Activated CD8-positive, alpha-beta memory T cell treated with anti-CD3 and anti-CD28 coated beads for 24 hours (primary cell): ENCODE results near the gene CEBPZ.

ENCODE experiments used
- DNase-seq: peaks from one replicate; pipeline ENCODE4 v3.0.0-alpha.2; 2020

Gene CEBPZ

GRCh38 chr2:37180006-37180639 is 51.3 kb downstream of the CEBPZ start:
- DNase-seq: no peak

DNA sequence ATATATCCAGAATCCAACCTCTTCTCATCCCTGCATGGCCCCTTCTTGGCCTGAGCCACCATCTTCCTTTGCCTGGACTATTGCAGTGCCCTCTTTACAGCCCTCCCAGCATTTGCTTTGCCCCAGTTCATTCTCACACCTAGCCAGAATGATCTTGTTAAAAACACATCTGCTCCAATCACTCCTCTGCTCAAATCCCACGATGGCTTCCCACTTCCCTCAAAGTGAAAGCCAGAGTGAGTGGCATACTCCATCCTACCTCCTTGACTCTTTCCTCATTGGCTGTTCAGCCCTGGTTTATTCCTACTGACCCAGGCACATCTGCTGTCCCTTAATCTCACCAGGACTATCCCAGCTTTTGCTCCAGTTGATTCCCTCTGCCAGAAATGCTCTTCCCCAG is 57.7 kb downstream of the CEBPZ start:
- DNase-seq: no peak

DNA sequence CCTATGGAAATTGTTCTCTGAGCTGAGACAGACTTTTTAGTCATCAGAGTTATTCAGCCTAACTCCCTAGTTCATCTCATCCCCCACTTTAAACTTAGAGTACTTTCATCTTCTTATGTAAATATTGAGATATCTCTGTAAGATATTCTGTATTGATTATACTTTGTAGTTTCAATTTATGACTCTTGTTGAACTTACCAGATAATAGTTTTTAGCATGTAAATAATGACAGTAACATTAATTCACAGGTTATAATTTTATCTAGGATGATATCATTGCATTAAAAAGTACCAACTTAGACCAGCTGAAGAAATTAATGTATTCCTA is 59.8 kb downstream of the CEBPZ start:
- DNase-seq: no peak

- no peak for DNase-seq
These were observed 63.0 kb downstream of the CEBPZ start for GRCh38 chr2:37168217-37168981.

DNA sequence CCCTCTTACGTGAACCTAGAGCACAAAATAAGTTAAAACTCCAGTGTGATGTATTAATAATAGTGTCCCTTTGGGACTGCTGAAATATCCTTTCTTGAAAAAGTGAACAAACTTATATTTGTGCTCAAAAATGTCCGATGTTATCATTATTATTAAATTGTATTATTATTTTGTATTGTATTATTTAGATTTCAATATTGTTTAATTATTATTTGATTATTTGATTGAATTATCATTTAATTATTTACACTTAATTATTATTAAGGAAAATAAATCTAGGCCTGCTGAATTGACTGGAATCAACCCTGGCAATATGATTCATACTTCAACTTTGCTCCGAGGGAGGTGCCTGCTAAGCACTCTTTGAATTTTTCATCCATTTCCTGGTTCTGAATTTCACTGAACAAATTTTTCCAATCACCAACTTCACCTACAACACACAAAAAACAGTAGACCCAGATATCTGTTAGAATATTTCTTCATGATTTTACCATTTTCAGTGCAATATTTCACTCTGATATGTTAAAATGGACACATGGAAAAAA is 63.7 kb downstream of the CEBPZ start:
- DNase-seq: no peak

GRCh38 chr2:37164757-37165156 is 66.6 kb downstream of the CEBPZ start:
- DNase-seq: no peak

- DNase-seq: peak; percentile 88
These were observed 74.3 kb downstream of the CEBPZ start, which contains the start of gene EIF2AK2 for GRCh38 chr2:37156857-37157714. EIF2AK2 (minus strand) TSS chr2:37156980; CDS start chr2:37147806, 9,174 bp downstream.

- DNase-seq: peak; percentile 77
These were observed 75.1 kb downstream of the CEBPZ start for GRCh38 chr2:37156071-37156856.

DNA sequence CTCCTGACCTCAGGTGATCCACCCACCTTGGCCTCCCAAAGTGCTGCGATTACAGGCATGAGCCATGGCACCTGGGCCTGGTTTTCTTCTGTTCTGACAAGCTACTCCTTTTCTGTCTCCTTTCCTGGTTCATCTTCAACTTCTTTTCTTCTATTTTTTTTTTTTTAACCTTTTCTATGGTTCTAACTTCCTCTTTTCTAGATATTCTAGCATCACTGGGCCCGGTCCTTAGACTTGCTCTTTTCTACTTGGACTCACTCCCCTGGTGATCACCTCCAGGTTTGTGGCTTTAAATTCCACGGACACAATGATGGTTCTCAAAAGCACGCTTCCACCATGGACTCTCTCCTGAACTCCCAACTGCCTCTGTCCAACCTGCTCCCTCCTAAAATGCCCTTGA is 76.6 kb downstream of the CEBPZ start:
- no peak for DNase-seq

DNA sequence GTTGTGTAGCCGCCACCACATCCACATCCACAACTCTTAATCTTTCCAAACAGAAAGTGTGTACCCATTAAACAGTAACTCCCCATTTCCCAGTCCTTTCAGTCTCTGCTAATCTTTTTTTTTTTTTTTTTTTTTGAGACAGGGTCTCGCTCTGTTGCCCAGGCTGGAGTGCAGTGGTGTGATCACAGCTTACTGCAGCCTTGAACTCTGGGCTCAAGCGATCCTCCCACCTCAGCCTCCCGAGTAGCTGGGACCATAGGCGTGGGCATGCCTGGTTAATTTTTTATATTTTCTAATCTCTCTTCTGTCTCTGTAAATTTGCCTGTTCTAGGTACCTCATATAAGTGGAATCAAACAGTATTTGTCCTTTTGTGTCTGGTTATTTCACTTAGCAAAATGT is 78.2 kb downstream of the CEBPZ start:
- DNase-seq: no peak
